ENCODE data around the gene EMX1. TPM values are rescaled to one million over a fixed set of nuclear protein-coding genes. Genes with fewer than 3 reads are reported as not detected.

The EMX1 gene
- total RNA-seq, 4 donors from 2014 or later: not detected

DNA sequence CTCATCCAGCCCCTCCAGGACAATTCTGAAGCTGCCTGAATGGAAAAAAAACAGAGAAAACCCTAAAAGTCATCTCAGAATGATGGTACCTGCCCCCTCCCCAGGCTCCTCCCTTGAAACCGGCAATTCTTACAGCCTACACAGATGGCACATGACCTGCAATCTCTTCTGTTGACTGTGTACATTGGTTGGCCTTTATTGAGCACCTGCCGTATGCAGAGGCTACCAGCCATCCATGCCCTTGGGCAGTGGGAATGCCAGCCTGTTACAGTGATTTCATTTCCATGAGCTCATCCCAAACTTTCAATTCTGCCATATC lies 57.1 kb downstream of the EMX1 start:
- Histone ChIP-seq H3K27ac (replicated peaks in 1 of 4) (no peak overlapping the region), H3K9me3 (no peaks in the 10 kb centered on the region), H3K27me3 (no peaks in the 10 kb centered on the region), H3K36me3 (peaks cover 0 to 11% (median 2%) of the 10 kb centered on the region in 4 donors), H3K4me3 (no peak overlapping the region), H3K4me1 (no peaks in the 10 kb centered on the region)
- 71% methylated on average over 2 of the region's 2 CpGs for WGBS
- TF ChIP-seq, protein P1, sequence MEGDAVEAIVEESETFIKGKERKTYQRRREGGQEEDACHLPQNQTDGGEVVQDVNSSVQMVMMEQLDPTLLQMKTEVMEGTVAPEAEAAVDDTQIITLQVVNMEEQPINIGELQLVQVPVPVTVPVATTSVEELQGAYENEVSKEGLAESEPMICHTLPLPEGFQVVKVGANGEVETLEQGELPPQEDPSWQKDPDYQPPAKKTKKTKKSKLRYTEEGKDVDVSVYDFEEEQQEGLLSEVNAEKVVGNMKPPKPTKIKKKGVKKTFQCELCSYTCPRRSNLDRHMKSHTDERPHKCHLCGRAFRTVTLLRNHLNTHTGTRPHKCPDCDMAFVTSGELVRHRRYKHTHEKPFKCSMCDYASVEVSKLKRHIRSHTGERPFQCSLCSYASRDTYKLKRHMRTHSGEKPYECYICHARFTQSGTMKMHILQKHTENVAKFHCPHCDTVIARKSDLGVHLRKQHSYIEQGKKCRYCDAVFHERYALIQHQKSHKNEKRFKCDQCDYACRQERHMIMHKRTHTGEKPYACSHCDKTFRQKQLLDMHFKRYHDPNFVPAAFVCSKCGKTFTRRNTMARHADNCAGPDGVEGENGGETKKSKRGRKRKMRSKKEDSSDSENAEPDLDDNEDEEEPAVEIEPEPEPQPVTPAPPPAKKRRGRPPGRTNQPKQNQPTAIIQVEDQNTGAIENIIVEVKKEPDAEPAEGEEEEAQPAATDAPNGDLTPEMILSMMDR (IDR thresholded peaks at IDR 0.05): no peak
- TF ChIP-seq EP300 (IDR thresholded peaks at IDR 0.05): no peak
- DNase-seq (ENCODE audit: extremely low spot score): no peak
- intact Hi-C loops (cut with DNase I): loop anchor here (5.0 kb wide), 1 partner anchor 82 kb away; no protein-coding TSS in a partner anchor

DNA sequence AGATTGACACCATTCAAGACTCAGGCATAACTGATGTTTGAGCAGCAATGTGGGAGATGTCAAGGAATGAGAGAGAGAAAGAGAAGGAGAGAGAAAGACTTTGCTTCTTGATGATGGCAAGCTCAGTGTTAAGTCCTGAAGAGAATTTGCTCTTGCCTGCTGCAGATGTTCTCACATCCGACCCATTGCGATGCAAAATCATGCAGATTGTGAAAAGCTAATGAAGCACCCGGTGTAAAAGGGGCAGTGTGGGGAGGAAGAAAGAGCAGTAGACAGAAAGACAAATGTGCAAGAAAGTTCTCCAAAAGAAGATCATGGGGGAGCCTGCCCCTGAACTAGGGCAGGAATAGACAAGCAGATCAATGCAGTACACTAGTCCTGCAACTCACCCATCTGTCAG lies 57.7 kb downstream of the EMX1 start:
- no peak for DNase-seq (ENCODE audit: extremely low spot score)
- WGBS: 74% methylated on average over 3 of the region's 3 CpGs
- intact Hi-C loops (cut with DNase I): no loop called here

DNA sequence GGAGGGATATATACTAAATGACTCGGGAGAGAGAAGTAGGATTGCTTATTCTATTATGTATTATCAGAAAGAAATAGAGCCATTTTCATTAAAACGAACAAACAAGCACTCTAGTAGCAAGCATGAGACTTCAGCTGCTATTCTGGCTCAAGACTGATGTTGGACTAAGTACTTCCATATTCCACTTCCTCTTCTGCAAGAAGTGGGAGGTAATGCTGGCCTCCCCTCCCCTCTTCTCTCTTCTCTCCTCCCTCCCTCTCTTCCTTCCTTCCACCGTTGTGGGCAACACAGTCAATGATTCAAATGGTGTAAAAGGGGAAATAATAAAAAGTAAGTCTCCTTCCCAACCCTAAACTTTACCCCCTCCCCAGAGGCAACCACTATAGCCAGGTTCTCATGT lies 62.6 kb downstream of the EMX1 start:
- H3K27ac ChIP-seq (replicated peaks in 1 of 4): no peak overlapping the region
- TF ChIP-seq EP300 (IDR thresholded peaks at IDR 0.05) (no peak), POLR2AphosphoS5 (IDR thresholded peaks at IDR 0.05) (no peak), POLR2A (IDR thresholded peaks at IDR 0.05; ENCODE audit: low read depth) (no peak)
- TF ChIP-seq, protein P1 (IDR thresholded peaks at IDR 0.05): no peak
- no peak for DNase-seq (ENCODE audit: extremely low spot score)
- H3K36me3 ChIP-seq: peaks cover 0 to 29% (median 9%) of the 10 kb centered on the region in 4 donors
- intact Hi-C loops (cut with DNase I): no loop called here
- 68% methylated on average over 3 of the region's 3 CpGs for WGBS
- no peak overlapping the region for H3K4me3 ChIP-seq
- H3K4me1 ChIP-seq: peaks cover 0 to 19% (median 0%) of the 10 kb centered on the region in 4 donors
- no peaks in the 10 kb centered on the region for H3K9me3 ChIP-seq
- H3K27me3 ChIP-seq: no peaks in the 10 kb centered on the region

More for the DNA sequence above, 57.7 kb downstream of the EMX1 start:
- H3K36me3 ChIP-seq: peaks cover 0 to 11% (median 2%) of the 10 kb centered on the region in 4 donors
- no peak overlapping the region for H3K4me3 ChIP-seq
- no peaks in the 10 kb centered on the region for H3K4me1 ChIP-seq
- no peak overlapping the region for H3K27ac ChIP-seq (replicated peaks in 1 of 4)
- no peaks in the 10 kb centered on the region for H3K9me3 ChIP-seq
- no peaks in the 10 kb centered on the region for H3K27me3 ChIP-seq
- TF ChIP-seq EP300 (IDR thresholded peaks at IDR 0.05) (no peak), POLR2A (IDR thresholded peaks at IDR 0.05; ENCODE audit: low read depth) (no peak), POLR2AphosphoS5 (IDR thresholded peaks at IDR 0.05) (no peak)
- TF ChIP-seq, protein P1 (IDR thresholded peaks at IDR 0.05): no peak

DNA sequence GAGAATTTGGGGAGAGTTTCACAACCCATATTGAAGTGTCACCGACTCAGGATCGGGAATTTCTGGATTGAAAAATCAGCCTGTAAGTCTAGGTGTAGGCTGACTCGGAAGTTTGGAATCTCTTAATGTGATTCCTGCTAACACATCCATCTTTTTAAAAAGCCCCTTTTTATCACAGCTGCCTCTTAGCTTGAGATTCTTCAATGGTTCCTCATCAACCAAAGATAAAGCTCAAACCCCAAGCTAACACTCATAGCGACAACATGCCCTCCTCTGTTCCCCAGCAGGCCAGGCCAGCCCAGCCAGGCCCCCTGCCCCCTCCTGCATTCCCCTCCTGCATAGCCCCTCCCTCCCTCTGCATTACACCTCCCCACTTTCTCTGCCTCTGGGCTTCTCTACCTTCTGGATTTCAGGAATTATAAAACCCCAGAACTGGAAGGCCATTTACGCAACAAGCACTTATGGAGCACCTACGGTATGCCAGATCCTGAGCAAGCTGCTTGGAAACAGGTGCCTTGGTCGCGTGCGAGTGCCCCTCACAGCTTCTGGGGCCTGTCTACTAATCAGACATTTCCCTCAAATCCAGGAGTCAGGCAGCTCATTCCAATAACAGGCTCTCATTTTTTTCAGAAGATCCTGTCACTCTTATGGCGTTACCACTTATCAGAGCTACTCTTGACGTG lies 63.4 kb downstream of the EMX1 start:
- WGBS: 94% methylated on average over 11 of the region's 11 CpGs
- intact Hi-C loops (cut with DNase I): no loop called here
- H3K27me3 ChIP-seq: no peaks in the 10 kb centered on the region
- no peaks in the 10 kb centered on the region for H3K9me3 ChIP-seq
- H3K4me1 ChIP-seq: peaks cover 0 to 27% (median 0%) of the 10 kb centered on the region in 4 donors
- no peak for TF ChIP-seq EP300 (IDR thresholded peaks at IDR 0.05)
- TF ChIP-seq, protein P1 (IDR thresholded peaks at IDR 0.05): no peak
- no peak for TF ChIP-seq POLR2AphosphoS5 (IDR thresholded peaks at IDR 0.05)
- no peak for TF ChIP-seq POLR2A (IDR thresholded peaks at IDR 0.05; ENCODE audit: low read depth)
- no peak overlapping the region for H3K4me3 ChIP-seq
- H3K27ac ChIP-seq (replicated peaks in 1 of 4): no peak overlapping the region
- DNase-seq (ENCODE audit: extremely low spot score): no peak
- peaks cover 0 to 30% (median 11%) of the 10 kb centered on the region in 4 donors for H3K36me3 ChIP-seq

DNA sequence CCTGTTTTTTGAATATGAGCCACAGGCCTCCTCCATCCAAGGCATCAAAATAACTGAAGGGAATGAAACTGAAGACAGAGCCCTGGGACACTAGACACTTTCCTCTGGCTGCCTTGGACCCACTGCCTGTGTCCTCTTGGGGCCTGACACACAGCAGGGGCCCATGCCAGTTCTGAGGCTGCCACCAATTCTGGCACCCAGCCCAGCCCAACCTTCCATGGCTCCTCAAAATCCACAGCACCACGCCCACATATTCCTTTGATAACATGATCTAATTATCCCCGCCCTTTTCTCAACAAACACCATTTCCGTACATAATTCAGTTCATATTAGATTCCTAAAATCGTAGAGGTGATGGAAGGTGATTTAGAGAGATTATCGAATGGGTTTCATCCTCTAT lies 64.2 kb downstream of the EMX1 start:
- 81% methylated on average over 5 of the region's 5 CpGs for WGBS
- Histone ChIP-seq H3K27ac (replicated peaks in 1 of 4) (no peak overlapping the region), H3K4me1 (peaks cover 0 to 34% (median 0%) of the 10 kb centered on the region in 4 donors), H3K9me3 (no peaks in the 10 kb centered on the region), H3K27me3 (no peaks in the 10 kb centered on the region), H3K4me3 (no peak overlapping the region), H3K36me3 (peaks cover 0 to 39% (median 11%) of the 10 kb centered on the region in 4 donors)
- DNase-seq (ENCODE audit: extremely low spot score): no peak
- intact Hi-C loops (cut with DNase I): no loop called here
- TF ChIP-seq, protein P1 (IDR thresholded peaks at IDR 0.05): no peak
- TF ChIP-seq EP300 (IDR thresholded peaks at IDR 0.05): no peak

All from esophagus muscularis mucosa (tissue), 4 donors.